ENCODE results near the gene CTNNBIP1.

- no peak for TF ChIP-seq MAX (IDR thresholded peaks at IDR 0.05; ENCODE audit: low read depth, low read length)
- no peak for TF ChIP-seq CTCF (IDR thresholded peaks at IDR 0.05; ENCODE audit: low read depth, low read length)
These were observed 41.9 kb downstream of the CTNNBIP1 start for GRCh38 chr1:9868244-9868590.

All from NB4 (cell line).